Kidney epithelial cell (primary cell): ENCODE results near the gene GTF2A1L. TPM values are rescaled to one million over a fixed set of nuclear protein-coding genes. Genes with fewer than 3 reads are reported as not detected.

Experiments used
- DNase-seq: peaks from one replicate; pipeline ENCODE4 v3.0.0-alpha.2; 2010; ENCODE audit warnings: low read depth
- H3K27me3 ChIP-seq: 2 replicates; pipeline ENCODE4 v1.6.0; 2011; ENCODE audit warnings: low read length; ENCODE audit not compliant: control insufficient read depth, insufficient read depth
- H3K36me3 ChIP-seq: 2 replicates; pipeline ENCODE4 v1.5.1; 2011; ENCODE audit warnings: low read length; ENCODE audit not compliant: control insufficient read depth, insufficient read depth
- H3K4me3 ChIP-seq: 2 replicates; pipeline ENCODE4 v1.5.1; 2011; ENCODE audit warnings: low read depth, mild to moderate bottlenecking, control low read depth, low read length
- CTCF ChIP-seq: IDR thresholded peaks from 2 replicates; pipeline ENCODE4 v1.5.1; 2011; ENCODE audit warnings: mild to moderate bottlenecking, moderate library complexity, low read length, control low read depth, inconsistent platforms; ENCODE audit not compliant: insufficient read depth, poor library complexity, severe bottlenecking
- total RNA-seq: library from RNA; depleted of rRNA; stranded (reverse); fragments of >200 nt; gene quantifications from 2 replicates; pipeline ENCODE4 v1.2.3, GENCODE V29; 2015

Gene GTF2A1L
- total RNA-seq, 1 donor from 2014 or later, result 0.67 TPM

GRCh38 chr2:48633143-48633542 is 15.5 kb downstream of the GTF2A1L start:
- DNase-seq, result no peak
- H3K4me3 ChIP-seq, result no peak overlapping the region
- TF ChIP-seq CTCF, result no peak
- no peaks in the 10 kb centered on the region for H3K27me3 ChIP-seq
- H3K36me3 ChIP-seq, result no peaks in the 10 kb centered on the region

GRCh38 chr2:48635786-48636185 is 18.1 kb downstream of the GTF2A1L start:
- TF ChIP-seq CTCF, result no peak
- Histone ChIP-seq H3K36me3 (no peaks in the 10 kb centered on the region), H3K27me3 (no peaks in the 10 kb centered on the region), H3K4me3 (no peak overlapping the region)
- DNase-seq, result no peak

GRCh38 chr2:48638261-48638660 is 20.6 kb downstream of the GTF2A1L start:
- Histone ChIP-seq H3K4me3 (no peak overlapping the region), H3K27me3 (no peaks in the 10 kb centered on the region), H3K36me3 (no peaks in the 10 kb centered on the region)
- TF ChIP-seq CTCF, result no peak
- DNase-seq, result no peak

- Histone ChIP-seq H3K4me3 (no peak overlapping the region), H3K27me3 (no peaks in the 10 kb centered on the region), H3K36me3 (no peaks in the 10 kb centered on the region)
- TF ChIP-seq CTCF, result no peak
- no peak for DNase-seq
These were observed 33.6 kb downstream of the GTF2A1L start for GRCh38 chr2:48651158-48651790.

- Histone ChIP-seq H3K36me3 (no peaks in the 10 kb centered on the region), H3K4me3 (no peak overlapping the region), H3K27me3 (no peaks in the 10 kb centered on the region)
- DNase-seq, result no peak
- TF ChIP-seq CTCF, result no peak
These were observed 51.3 kb downstream of the GTF2A1L start for GRCh38 chr2:48668992-48669391.

- H3K36me3 ChIP-seq, result no peaks in the 10 kb centered on the region
- H3K27me3 ChIP-seq, result no peaks in the 10 kb centered on the region
- no peak for TF ChIP-seq CTCF
- DNase-seq, result no peak
- no peak overlapping the region for H3K4me3 ChIP-seq
These were observed 55.9 kb downstream of the GTF2A1L start for GRCh38 chr2:48673581-48673980.
